ENCODE measurements around the gene HSDL2.

HSDL2 gene

DNA sequence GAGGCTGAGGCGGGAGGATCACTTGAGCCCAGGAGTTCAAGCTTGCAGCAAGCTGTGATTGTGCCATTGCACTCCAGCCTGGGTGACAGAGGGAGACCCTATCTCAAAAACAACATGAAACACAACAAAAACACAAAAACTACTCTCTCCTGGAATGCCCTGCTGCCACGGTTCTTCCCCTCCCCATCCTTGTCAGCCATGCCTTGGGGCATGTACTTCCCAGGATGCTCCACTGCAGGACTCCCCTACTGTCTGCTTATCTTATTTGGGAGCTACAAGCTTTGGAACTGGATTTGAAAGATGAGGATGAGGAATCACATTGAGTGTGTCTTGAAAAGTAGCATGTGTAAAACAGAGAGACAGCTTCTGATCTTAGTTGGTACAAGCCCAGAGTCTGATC lies 66.6 kb downstream of the HSDL2 start:
- no peak for DNase-seq (ENCODE audit: low spot score)

DNA sequence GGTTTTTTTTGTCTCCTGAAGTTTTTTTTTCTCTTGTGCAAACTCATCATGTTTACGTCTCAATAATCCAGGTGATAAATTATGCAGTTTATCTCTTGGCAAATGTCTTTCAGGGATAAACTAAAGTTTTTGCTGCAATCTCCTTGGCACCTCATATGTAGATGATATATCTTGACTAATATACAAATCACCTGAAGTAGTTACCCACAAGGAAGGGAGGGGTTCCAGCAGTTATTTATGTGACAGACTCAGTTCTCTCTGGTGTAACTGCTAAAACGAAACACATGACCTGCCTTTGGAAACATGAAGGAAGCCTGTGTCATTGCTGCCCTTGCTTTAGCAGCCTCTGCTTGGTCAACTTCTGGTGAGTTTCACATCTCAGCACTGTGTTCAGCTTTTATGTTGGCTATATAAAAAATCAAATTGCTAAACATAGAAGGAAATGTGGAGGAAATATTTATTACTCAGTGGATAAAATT lies 67.4 kb downstream of the HSDL2 start:
- no peak for DNase-seq (ENCODE audit: low spot score)

DNA sequence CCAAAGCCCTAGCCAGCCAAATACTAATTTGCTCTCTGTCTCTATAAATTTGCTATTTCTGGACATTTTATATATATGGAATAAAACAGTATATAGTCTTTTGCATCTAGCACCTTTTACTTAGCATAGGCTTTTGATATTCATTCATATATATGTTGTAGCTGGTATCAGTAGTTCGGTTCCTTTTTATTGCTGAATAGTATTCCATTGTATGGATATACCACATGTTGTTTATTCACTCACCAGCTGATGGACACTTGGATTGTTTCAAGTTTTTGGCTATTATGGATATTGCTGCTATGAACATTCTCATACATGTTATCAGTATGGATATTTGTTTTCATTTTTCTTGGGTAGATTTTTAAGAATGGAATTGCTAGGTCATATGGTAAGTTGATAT lies 82.9 kb downstream of the HSDL2 start:
- no peak for DNase-seq (ENCODE audit: low spot score)

DNA sequence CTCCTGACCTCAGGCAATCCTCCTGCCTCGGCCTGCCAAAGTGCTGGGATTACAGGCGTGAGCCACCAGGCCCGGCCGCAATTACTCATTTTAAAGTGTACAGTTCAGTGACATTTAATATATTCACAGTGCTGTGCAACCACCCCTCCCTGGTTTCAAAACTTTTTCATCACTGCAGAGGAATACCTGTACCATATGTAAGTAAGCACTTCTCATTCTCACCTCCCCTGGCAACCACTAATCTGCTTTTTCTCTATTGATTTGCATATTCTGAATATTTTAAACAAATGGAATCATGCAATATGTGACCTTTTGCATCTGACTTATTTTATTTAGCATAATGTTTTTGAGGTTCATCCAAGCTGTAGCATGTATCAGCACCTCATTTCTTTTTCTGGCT lies 85.4 kb downstream of the HSDL2 start:
- no peak for DNase-seq (ENCODE audit: low spot score)

DNA sequence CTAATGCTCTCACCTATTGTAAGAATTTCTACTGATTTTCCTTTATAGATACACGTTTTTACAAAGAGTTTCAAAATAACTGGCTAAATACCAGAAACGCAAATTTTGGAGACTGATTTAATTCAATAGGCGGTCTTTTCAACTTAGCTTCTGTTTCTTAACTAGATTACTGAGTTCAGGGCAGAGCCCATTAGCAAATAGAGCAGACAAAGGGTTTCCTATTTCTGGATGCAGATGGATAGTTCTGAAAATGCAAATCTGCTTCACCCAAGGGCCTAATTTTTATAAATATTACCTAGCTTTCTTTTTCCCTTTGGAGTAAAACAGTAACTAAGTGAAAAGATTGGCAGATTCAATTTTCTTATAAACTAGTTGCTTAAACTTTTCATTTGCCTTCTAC lies 93.1 kb downstream of the HSDL2 start:
- DNase-seq (ENCODE audit: low spot score): no peak

DNA sequence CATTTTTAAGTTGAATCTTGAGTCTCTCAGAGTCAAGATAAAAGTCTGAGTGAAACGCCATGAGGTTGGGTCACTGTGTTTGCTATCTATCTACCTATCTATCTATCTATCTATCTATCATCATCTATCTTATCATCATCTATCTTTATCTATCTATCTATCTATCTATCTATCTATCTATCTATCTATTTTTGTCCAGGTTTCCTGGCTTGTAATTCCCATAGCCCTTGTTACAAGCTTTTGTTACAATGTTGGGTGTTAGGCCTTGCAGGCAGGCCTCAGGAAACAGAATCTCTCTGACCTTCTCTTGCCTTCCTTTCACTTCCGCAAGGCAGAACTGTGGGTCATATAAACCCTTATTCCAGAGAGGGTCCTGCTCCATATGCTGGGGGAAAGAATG lies 94.1 kb downstream of the HSDL2 start:
- DNase-seq (ENCODE audit: low spot score): no peak

DNA sequence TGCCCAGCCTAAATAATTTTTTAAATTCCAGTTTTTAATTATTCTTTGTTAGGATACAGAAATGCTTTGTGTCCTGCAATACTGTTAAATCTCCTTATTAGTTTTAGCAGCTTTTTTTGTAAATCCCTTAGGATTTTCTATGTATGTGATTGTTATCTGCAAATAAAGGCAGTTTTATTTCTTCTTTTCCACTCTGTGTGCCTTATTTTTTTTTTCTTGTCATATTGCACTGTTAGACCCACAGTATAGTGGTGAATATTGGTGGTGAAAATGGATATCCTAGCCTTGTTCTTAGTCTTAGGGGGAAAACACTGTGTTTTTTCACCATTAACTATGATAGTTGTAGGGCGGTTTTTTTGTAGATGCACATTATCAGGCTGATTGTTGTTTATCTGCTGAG lies 95.4 kb downstream of the HSDL2 start:
- no peak for DNase-seq (ENCODE audit: low spot score)

DNA sequence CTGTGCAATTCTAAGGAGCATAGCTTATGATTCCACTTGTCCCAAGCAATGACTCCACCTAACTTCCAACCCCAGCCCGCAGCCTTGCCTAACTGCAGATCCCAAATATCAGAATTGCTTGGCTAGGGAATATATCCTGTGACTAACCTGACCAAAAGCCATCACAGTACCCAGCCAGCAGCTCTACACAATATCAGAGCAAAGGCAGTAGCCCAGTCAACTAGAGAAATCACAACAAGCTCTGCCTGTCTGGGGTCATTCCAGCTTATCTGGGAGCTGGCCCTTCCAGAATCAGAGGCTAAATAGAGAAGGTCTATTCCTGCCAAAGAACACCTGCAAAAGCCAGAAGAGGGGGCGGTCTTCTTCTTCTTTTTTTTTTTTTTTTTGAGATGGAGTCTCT lies 97.4 kb downstream of the HSDL2 start:
- no peak for DNase-seq (ENCODE audit: low spot score)

DNA sequence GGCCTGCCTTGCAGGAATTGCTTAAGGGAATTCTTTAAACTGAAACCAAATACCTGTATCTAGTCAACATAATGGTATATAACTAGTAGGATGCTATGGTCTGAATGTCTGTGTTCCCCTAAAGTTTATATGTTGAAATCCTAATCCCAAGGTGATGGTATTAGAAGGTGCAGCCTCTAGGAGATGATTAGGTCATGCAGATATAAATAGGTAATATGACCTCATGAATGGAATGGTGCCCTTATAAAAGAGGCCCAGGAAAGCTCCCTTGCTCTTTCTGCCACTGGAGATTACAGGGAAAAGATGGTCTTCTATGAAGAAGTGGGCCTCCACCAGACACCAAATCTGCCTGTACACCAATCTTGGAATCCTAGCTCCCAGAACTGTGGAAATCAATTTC lies 99.3 kb downstream of the HSDL2 start:
- no peak for DNase-seq (ENCODE audit: low spot score)

DNA sequence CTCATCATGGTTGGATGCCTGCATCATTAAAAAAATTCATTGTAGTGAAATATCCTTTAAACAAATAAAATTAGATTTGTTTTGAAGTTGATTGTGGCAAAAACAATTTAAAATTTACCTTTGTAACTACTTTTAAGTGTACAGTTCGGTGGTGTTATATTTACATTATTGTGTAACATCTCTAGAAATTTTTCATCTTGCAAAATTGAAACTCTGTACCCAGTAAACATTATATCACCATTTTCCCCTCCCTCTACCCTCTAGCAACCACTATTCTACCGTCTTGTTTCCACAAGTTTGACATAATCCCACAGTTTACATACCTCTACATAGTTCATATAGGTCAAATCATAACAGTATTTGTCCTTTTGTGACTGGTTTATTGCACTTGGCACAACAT lies 104.7 kb downstream of the HSDL2 start:
- no peak for DNase-seq (ENCODE audit: low spot score)

DNA sequence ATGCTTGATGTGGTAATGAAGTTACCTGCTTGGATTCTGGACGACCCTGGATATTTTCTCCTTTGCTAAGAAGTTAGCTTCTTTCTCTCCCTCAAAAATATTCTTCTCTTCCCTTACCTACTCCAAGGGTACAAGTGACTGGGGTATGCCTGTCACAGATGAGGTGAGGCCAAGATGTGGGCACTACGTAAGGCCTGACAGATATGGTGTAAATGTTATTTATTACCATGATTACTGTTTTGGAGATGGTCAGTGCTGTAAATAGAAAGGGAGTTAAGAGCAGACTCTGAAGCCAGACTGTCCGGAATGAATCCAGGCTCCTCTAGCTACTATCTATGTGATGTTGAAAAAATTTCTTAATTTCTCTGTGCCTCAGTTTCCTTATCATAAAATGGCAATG lies 105.7 kb downstream of the HSDL2 start:
- DNase-seq (ENCODE audit: low spot score): no peak

DNA sequence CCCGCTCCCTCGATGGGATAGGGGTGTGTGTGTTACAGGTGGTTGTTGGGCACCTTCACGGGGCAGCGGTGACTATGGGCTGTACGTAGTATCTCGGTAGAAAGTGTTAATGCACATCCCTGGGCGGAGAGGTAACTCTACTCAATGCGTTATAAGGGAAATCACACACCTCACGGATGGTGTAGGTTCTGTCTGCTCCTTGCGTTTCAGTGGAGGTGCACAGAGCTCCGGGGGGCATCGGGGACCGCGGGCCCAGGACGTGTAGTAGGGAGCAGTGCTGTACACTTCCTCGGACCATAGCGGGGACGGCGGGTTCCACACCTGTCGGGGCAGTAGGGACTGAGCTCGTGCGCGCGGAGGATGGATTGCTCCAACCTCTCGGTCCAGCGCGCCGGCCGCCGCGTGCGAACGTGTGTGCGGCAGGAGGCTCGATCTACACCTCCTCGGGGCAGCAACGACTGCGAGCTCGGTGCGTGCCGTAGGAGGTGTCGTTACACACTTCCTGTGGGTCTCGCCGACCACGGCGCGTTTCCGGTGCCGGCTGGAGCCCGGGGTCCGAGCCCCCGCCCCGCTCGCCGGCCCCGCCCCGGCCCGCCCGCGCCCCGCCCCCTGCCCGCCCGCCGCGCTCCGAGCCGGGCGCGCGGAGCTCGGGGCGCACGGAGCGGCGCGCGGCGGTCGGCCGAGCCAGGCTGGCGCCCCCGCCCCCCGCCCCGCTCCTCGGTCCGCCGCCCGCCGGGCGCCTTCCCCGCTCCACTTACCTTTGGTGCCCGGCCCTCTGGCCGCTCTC lies 106.5 kb downstream of the HSDL2 start, which contains the start of gene KIAA1958:
Gene KIAA1958, plus strand, starts transcription at position 607 of the 787 bp plus-strand sequence. CDS start 87,254 bp downstream, outside the sequence.
- peak; percentile 62 for DNase-seq (ENCODE audit: low spot score)

DNA sequence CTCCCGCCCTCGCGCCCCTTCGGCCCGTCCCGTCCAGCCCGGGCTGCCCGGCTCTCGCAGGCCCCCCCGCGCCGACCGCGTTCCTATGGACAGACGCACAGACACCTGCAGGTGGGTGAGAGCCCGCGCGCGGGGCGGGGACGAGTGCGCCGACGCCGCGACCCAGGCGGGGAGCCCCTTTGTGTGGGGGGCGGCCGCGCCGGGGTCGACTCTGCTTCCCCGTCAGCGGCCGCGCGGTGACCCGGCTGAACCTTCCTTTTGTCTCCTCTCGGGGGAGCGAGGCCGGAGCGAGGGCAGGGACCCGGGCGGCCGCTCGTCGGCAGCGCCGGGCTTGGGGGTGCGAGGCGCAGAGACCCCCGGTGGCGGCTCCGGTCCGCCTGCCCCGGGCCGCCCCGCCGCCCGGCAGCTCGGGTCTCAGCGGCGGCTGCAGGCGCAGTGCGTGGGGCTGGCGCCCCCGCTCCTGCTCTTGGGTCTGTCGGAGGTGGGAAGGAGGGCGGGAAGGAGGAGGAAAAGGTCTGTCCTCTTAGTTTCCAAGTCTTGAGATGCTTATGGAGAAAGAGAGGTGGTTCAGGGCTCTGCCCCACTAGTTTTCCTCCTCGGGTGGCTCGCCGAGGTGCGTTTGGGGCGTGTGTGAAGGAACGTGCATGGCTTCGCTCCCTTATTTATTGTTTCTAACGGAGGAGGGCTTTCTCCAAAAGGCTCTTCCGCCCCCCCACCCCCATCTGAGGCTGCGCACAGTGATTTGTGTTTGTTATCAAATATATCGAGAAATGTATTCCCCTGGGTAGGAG lies 107.3 kb downstream of the HSDL2 start:
- DNase-seq (ENCODE audit: low spot score): peak; percentile 28

DNA sequence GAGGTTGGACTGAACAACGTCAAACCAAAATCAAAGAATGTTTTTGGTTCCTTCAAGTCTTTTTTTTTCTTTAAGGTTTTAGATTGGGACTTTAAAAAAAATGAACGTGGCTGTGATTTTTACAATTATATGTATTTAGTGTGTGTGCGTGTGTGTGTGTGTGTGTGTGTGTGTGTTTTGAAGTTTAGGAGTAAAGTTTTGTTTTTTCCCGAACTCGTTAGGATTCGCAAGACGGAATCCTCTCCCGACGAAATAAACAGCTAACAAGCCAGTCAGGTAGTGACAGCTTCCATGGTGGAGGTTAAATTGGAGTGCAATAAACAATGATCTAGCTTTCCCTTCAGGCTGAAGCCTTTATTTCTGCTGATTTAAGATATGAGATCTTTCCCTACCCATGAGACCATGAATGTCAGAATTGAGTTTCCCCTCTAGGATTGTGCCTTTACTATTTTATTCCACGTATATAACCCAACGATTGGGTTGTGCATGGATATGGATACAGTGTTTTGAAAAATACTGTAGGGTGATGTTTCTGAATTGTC lies 108.0 kb downstream of the HSDL2 start:
- no peak for DNase-seq (ENCODE audit: low spot score)

DNA sequence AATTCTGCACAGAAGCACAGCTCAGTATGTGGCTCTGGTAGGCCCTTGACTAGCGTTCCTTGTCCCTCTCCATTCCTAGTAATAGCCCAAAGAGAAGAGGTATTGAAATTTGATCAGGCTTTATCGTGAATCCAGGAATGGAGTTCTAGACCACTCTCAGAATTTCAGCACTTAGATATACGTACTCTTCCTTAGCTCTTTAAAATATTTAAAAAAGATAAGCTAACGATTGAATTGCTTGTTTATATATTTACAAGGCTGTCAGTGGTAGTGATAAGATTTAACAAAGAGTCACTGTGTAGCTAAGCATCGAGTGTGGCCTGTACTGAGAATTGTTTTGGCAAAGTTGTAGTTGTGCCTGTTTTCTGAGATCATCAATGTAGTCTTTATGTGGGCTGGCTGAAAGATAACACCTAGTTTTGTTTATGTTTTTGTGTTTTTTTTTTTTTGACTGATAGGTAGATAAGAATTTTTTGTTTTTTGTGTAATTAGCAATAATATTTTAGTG lies 109.2 kb downstream of the HSDL2 start:
- DNase-seq (ENCODE audit: low spot score): no peak

DNA sequence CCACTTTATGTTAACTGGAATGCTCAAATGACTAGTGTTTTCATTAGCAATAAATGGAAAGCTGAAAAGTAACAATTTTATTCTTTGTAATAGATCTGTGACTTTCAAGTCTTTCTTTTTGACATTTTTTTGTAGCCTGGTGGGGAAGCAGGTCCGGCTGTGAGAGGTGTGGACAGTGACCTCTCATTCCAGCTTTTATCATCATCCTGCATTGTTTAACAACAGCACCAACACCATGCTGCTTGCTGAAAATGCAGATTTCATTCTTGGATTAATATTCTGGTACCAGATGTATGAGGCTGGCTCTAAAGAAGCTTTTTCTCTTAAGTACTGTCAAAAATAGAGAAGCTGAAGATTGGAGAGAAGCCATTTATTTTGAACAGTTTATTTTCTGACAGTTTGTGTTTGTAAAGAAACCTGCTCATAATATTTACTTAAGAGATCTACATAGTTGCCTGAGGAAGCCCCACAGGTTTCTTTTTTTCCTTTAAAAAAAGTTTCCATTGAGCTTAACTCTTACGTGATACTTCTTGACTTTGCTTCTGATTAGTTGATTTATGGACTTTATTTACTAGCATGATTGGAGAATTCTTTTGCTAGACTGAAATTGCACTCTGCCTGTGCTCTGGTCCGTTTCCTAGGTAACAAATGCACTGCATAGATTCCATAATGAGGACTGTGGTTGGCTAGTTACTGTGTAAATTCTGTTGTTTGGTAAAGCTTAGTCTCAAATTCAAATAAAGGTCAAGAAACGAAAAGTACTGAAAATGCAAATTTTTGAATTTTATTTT lies 110.2 kb downstream of the HSDL2 start:
- DNase-seq (ENCODE audit: low spot score): no peak

DNA sequence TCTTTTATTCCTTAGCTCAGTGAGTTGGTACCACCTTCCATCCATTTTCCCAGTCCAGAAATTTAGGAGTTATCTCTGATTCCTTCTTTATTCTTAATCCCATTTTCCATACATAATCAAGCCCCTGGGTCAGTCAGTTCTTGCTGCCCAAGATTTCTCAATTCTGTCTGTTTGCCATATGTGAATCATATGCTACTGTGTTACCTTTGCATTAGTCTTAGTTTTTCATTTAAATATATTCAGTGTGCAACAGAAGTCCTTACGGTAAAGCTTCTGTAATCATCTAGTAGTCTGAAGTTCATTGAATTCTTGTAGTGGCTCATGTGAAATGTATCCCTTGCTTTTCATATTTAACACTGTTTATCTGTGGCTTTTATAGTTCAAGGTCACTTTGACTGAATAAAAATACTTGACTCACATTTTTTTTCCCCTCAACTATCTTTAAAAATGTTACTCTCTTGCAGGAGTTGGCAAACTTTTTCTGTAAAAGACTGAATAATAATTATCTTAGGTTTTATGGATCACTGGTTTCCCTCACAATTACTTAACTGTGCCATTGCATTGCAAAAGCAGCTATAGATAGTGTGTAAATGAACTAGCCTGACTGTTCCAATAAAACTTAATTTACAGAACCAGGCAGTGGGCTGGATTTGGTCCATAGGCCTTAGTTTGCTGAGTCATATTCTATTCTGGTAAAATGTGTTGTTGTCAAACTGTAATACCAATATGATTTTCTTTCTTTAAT lies 113.7 kb downstream of the HSDL2 start:
- no peak for DNase-seq (ENCODE audit: low spot score)

DNA sequence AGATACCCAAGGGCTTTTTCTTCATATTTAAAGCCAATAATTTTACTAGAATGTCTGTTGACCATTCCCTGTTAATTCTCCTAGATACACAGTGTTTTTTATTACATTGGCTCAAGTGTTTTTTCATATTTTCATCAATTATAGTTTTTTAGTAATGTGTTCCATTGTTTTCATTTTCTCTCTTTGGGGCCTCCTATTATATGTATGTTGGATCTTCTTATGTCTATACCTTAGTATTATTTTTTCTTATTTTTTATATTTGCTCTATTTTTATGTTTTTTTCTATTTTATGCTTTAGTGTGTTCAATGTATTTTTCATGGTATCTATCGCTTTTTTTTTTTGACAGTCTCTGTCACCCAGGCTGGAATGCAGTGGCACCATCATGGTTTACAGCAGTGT lies 114.2 kb downstream of the HSDL2 start:
- no peak for DNase-seq (ENCODE audit: low spot score)

DNA sequence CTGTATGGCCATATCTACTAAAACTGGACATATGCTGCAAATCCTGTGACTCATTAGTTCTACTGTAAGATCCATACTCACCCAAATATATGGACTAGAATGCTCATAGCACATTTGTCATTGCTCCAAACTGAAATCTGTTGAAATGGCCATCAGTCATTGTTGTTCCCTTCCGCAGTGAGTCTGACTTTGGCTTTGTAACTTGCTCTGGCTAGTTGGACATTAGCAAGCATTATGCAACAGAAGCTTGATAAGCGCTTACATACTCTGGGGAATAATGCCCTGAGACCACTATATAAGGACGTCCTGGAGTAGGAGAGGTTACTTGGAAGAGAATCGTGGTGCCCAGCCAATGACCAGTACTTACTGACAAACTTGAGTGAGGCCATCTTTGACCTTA lies 115.7 kb downstream of the HSDL2 start:
- no peak for DNase-seq (ENCODE audit: low spot score)

DNA sequence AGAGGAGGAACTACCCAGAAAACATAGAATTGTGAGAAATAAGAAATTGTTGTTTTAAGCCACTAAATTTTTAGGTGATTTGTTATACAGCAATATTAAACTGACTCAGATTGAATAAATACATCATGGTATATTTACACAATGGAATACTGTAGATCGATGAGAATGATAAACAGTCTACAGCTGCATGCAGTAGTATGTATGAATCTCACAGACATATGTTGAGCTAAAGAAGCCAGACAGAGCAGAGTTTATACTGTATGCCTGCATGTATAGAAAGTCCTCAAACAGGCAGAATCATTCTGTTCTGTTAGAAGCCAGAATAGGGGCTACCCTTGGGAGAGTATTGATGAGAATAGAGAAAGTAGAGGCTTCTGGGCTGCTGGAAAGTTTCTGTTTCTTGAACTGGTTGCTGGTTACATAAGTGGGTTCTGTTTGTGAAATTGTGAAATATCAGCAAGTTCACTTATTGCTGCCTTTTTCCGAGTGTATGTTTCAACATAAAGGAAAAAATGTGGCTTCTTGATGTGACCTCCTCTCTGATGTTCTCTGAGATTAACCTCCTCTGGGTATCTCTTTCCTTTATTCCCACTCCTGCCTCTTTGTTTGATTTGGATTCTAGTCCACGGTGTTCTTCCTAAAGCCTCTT lies 116.3 kb downstream of the HSDL2 start:
- no peak for DNase-seq (ENCODE audit: low spot score)

DNA sequence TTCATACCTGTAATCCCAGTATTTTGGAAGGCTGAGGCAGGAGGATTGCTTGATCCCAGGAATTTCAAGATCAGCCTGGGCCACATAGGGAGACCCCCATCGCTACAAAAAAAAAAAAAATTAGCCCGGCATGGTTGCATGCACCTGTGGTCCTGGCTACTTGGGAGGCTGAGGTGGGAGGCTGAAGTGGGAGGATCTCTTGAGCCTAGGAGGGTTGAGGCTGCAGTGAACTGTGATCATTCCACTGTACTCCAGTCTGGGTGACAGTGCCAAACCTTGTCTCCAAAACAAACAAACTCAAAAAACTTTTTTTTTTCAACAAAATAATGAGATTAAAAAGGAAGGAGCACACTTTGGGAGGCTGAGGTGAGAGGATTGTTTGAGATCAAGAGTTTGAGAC lies 120.9 kb downstream of the HSDL2 start:
- DNase-seq (ENCODE audit: low spot score): no peak
